ENCODE data around the gene SCD. TPM values are rescaled to one million over a fixed set of nuclear protein-coding genes. Genes with fewer than 3 reads are reported as not detected.
A peak's percentile ranks its signal among the peaks of the same experiment; 100 is the strongest.

The SCD gene
- total and polyA plus RNA-seq, 2 of the 13 experiments (the other 11 are each of a cell fraction or from before 2014, with no cell fraction given): 492 to 512 TPM

GRCh38 chr10:100370714-100371481 is 23.9 kb downstream of the SCD start (continued):
- TF ChIP-seq SMAD1 (CRISPR knock-in tag; IDR thresholded peaks at IDR 0.05; ENCODE audit: borderline replicate concordance, low read depth) (no peak), ZNF44 (CRISPR knock-in tag; IDR thresholded peaks at IDR 0.05) (no peak), ZNF704 (CRISPR knock-in tag; IDR thresholded peaks at IDR 0.05; ENCODE audit: borderline replicate concordance) (no peak), STAT6 (CRISPR knock-in tag; IDR thresholded peaks at IDR 0.05; ENCODE audit: borderline replicate concordance) (no peak), ZNF160 (CRISPR knock-in tag; IDR thresholded peaks at IDR 0.05) (0 out of 2 replicates have a peak, but pooled peaks have one; percentile 28), MNT (IDR thresholded peaks at IDR 0.05) (0 out of 2 replicates have a peak, but pooled peaks have one; percentile 2), HNRNPLL (IDR thresholded peaks at IDR 0.05; ENCODE audit: low read depth, low read length, poor library complexity, severe bottlenecking) (peak; percentile 33), POLR2A (IDR thresholded peaks at IDR 0.05; ENCODE audit: insufficient read depth in 1 of 2, low read depth in 2 of 2, low read length in 2 of 2) (peak; percentile 49 to 88; a peak in 2 of 4 replicates), RCOR2 (CRISPR knock-in tag; IDR thresholded peaks at IDR 0.05) (no peak; the same call in 1 of the 2 replicates), FOXM1 (CRISPR knock-in tag; IDR thresholded peaks at IDR 0.05) (no peak), NCOA2 (CRISPR knock-in tag; IDR thresholded peaks at IDR 0.05) (peak; percentile 66), DNMT3B (CRISPR knock-in tag; conservative IDR thresholded peaks at IDR 0.05) (no peak), SUZ12 (IDR thresholded peaks at IDR 0.05; ENCODE audit: low read depth, low read length) (no peak), MIXL1 (CRISPR knock-in tag; IDR thresholded peaks at IDR 0.05) (0 out of 2 replicates have a peak, but pooled peaks have one; percentile 35), SMARCC2 (IDR thresholded peaks at IDR 0.05) (no peak), HDAC1 (CRISPR knock-in tag; IDR thresholded peaks at IDR 0.05) (peak; percentile 82), EED (CRISPR knock-in tag; IDR thresholded peaks at IDR 0.05) (no peak), ELK4 (CRISPR knock-in tag; IDR thresholded peaks at IDR 0.05; ENCODE audit: borderline replicate concordance) (no peak), ZNF569 (CRISPR knock-in tag; IDR thresholded peaks at IDR 0.05; ENCODE audit: borderline replicate concordance) (no peak), KDM1A (CRISPR knock-in tag; IDR thresholded peaks at IDR 0.05) (no peak), TCF7 (IDR thresholded peaks at IDR 0.05; ENCODE audit: low read depth) (no peak), GLI4 (CRISPR knock-in tag; IDR thresholded peaks at IDR 0.05; ENCODE audit: borderline replicate concordance) (no peak), ZNF460 (CRISPR knock-in tag; IDR thresholded peaks at IDR 0.05; ENCODE audit: borderline replicate concordance) (no peak)
